Activated CD4-positive, alpha-beta T cell treated with anti-CD3 and anti-CD28 coated beads, Interleukin-2, amount 50 U/mL, for 1 hour (primary cell): Measurements from ENCODE around the gene TRPM2.

ENCODE experiments used
- DNase-seq: peaks from one replicate; pipeline ENCODE4 v3.0.0-alpha.2; 2020

Gene TRPM2

GRCh38 chr21:44418108-44418875, 64.9 kb downstream of the TRPM2 start:
- no peak for DNase-seq

- DNase-seq = no peak
Observed at GRCh38 chr21:44418876-44419230, 65.4 kb downstream of the TRPM2 start.

- no peak for DNase-seq
Observed at GRCh38 chr21:44419679-44420078, 66.3 kb downstream of the TRPM2 start.

DNA sequence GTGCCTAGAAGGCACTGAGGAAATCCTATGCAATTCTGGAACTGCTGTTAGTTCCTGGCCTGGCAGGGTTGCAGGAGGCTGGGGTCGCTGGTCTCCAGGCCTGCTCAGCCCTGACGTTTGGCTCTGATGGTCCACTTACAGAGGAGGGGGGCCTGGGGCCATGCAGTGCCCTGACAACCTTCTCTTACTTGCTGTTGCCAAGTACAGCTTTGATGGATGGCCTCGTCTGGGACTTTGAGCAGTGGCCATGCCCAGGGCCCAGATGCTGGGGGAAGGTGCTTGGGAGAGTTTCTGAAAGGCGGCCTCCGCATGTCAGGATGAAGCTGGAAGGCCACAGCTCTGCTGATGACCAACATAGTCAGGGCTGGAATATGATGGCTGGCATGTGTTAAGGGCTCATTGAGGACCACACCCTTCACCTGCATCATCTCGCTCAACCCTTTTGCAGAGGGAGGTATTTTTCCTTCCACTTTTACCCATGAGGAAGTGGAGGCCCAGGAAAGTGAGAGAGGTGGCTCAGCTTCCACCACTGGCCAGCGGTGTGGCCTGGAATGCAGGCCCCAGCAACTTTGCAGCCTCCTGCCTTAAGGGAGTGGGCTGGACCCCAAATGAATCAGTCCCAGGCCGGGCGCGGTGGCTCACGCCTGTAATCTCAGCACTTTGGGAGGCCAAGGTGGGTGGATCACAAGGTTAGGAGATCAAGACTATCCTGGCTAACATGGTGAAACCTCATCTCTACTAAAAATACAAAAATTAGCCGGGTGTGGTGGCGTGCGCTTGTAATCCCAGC, 67.2 kb downstream of the TRPM2 start:
- no peak for DNase-seq

GRCh38 chr21:44421901-44422840, 68.8 kb downstream of the TRPM2 start:
- DNase-seq = no peak

DNA sequence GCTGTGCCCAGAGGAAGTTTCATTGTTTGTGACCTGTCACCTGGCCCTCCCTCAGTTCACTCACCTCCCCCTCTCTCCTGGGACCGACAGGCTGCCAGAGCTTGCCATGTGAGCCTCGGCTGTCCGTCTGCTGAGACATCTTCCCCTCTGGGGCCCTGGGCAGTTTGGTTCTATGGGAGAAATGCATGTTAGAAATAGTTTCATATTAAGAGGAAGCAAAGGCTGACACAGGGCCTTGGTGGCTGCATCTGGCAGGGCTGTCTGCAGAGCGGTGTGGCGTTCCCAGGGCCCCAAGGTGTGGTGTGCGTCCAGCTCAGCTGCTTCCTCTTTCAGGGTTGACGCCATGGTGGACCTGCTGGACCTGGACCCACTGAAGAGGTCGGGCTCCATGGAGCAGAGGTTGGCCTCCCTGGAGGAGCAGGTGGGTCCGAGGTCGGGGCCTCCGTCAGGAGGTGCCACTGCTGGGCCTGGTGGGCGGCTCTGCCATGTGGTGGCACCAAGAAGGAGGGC, 69.9 kb downstream of the TRPM2 start:
- no peak for DNase-seq

GRCh38 chr21:44423941-44424607, 70.7 kb downstream of the TRPM2 start:
- no peak for DNase-seq

GRCh38 chr21:44424608-44425306, 71.3 kb downstream of the TRPM2 start:
- no peak for DNase-seq

DNA sequence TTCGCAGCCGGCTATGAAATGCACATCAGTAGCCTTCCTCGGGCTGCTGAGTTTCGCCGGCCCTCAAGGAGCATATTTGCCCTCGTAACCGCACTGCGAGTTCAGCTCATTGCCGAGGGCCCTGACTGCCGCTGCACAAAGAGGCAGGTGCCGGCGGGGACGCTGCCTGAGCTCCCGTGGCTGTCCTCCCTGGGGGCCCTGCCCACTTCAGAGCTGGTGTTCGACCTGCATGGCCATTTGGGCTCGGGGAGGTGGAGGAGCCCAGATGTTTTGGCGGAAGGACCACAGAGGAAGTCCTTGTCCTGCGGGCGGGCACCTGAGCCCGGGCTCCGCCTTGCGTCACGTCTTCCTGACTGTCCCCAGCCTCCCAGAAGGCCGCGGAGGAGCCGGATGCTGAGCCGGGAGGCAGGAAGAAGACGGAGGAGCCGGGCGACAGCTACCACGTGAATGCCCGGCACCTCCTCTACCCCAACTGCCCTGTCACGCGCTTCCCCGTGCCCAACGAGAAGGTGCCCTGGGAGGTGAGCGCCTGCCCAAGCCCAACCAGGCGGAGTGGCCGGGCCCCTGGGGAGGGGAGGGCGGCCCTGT, 72.0 kb downstream of the TRPM2 start:
- DNase-seq = no peak

DNA sequence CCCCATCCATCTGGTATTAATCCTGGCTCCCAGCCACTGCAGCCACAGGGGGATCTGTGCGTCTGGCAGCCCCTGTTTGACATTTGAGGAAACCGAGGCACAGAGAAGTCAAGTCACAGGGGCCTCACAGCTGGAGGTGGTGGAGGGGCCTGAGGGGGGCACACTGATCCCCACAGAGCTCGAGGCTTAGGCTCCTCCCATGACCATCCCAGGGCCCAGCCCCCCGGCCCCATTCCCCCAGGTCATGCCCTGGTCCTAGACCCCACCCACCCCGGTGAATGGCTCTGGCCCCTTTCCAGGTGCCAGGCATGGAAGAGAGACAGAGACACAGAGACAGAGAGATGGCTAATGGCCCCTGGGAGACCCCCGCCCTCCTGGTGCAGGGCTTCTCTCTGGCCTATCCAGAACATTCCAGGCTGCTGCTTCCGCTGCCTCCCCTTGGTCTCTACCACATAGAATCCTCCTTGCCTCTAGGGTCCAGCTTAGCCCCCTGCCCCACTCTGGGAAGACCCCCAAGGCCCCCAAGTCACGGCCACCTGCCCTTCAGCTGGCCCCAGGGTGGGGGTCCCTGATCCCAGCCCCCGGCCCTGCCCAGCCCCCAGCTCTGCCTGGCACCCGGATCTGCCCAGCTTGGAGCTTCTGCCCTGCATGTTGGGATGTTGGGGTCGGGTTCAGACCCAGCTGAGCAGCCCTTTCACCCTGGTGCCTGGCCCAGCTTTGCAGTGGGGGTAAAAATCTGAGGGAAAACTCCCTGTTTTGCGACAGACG, 72.7 kb downstream of the TRPM2 start:
- no peak for DNase-seq

- no peak for DNase-seq
Observed at GRCh38 chr21:44426663-44427191, 73.3 kb downstream of the TRPM2 start.

DNA sequence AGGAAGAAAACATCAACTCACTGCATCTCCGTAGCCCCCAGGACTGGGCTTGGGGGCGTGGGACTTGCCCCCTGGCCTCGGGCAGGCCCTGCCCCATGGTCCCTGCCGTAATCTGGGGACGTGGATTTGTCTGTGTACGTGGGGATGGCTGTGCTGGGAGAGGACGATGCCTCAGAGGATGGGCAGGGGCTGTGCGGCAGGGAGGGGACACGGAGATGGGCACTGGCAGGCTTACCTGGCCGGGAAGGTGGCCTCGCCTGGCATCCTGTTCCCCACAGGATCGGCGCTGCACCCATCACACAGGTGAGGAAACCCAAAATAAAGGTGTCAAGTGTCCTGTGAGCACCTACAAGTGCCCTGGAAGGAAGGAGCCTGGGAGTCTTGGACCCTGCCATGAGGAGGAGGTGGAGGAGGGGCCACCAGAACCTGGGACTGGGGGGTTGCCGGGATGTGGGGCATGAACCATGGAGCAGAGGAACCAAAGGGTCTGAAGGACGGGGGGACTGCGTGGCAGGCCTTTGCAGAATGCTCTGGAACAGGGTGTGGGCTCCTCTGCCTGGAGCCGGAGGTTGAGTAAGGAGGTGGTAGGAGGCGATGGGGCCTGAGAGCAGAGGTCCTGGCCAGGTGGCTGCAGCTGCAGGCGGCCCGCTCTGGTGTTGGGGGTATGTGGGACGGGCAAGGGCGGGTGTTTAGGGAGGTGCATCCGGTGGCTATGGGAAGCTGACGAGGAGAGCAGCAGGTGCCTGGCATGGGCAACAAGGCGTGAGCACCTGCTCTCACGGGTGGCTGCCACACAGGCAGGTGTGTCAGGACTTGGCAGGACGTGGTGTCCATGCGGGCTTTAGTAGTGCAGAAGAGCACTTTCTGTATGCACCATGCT, 74.1 kb downstream of the TRPM2 start:
- DNase-seq = no peak

GRCh38 chr21:44428281-44428960, 75.0 kb downstream of the TRPM2 start:
- DNase-seq = peak; percentile 58

- no peak for DNase-seq
Observed at GRCh38 chr21:44429894-44430293, 76.5 kb downstream of the TRPM2 start.

- DNase-seq = no peak
Observed at GRCh38 chr21:44431300-44431699, 77.9 kb downstream of the TRPM2 start.

GRCh38 chr21:44432841-44433790, 79.7 kb downstream of the TRPM2 start:
- no peak for DNase-seq

GRCh38 chr21:44433791-44434567, 80.6 kb downstream of the TRPM2 start:
- DNase-seq = no peak
